GM19463 (cell line): Measurements from ENCODE around the gene NALCN.

Experiments used
- ATAC-seq: cut with Tn5 transposase; IDR thresholded peaks from one replicate; pipeline ENCODE4 v1.9.1; 2021; ENCODE audit warnings: mild to moderate bottlenecking, moderate library complexity; ENCODE audit not compliant: unreplicated experiment

NALCN gene

GRCh38 chr13:101291646-101292515 lies 124.4 kb downstream of the NALCN start:
- ATAC-seq, result no peak

- ATAC-seq, result no peak
These were observed 125.1 kb downstream of the NALCN start for GRCh38 chr13:101291206-101291605.

GRCh38 chr13:101289764-101290163 lies 126.5 kb downstream of the NALCN start:
- peak; percentile 57 for ATAC-seq

- no peak for ATAC-seq
These were observed 132.5 kb downstream of the NALCN start for GRCh38 chr13:101283782-101284181.

- no peak for ATAC-seq
These were observed 143.4 kb downstream of the NALCN start for GRCh38 chr13:101272886-101273285.

- ATAC-seq, result no peak
These were observed 144.5 kb downstream of the NALCN start for GRCh38 chr13:101271681-101272245.

- no peak for ATAC-seq
These were observed 148.7 kb downstream of the NALCN start for GRCh38 chr13:101267656-101268055.

- ATAC-seq, result no peak
These were observed 150.4 kb downstream of the NALCN start for GRCh38 chr13:101265934-101266333.

- ATAC-seq, result no peak
These were observed 151.4 kb downstream of the NALCN start for GRCh38 chr13:101264931-101265330.

- ATAC-seq, result peak; percentile 66
These were observed 154.0 kb downstream of the NALCN start for GRCh38 chr13:101262306-101262705.

GRCh38 chr13:101258509-101258908 lies 157.8 kb downstream of the NALCN start:
- ATAC-seq, result no peak

- ATAC-seq, result peak; percentile 94
These were observed 158.2 kb downstream of the NALCN start for GRCh38 chr13:101258071-101258470.

GRCh38 chr13:101248739-101249514 lies 167.4 kb downstream of the NALCN start:
- no peak for ATAC-seq

GRCh38 chr13:101242720-101243119 lies 173.6 kb downstream of the NALCN start:
- no peak for ATAC-seq

GRCh38 chr13:101238555-101238954 lies 177.8 kb downstream of the NALCN start:
- ATAC-seq, result no peak

GRCh38 chr13:101231751-101232428 lies 184.4 kb downstream of the NALCN start:
- no peak for ATAC-seq

- no peak for ATAC-seq
These were observed 185.9 kb downstream of the NALCN start for GRCh38 chr13:101230271-101230890.

- ATAC-seq, result no peak
These were observed 196.6 kb downstream of the NALCN start for GRCh38 chr13:101219609-101220265.

- ATAC-seq, result no peak
These were observed 197.8 kb downstream of the NALCN start for GRCh38 chr13:101218484-101218883.

GRCh38 chr13:101217086-101217485 lies 199.2 kb downstream of the NALCN start:
- ATAC-seq, result no peak
